Gastrocnemius medialis (tissue), 4 donors: ENCODE data around the gene GPAM.

Experiments used
- POLR2A ChIP-seq, 2 donors: fragments of 450-650 bp; IDR thresholded peaks; one replicate each; pipeline ENCODE4 v1.6.1; 2017; ENCODE audit warnings: antibody characterized with exemption in 2 of 2, mild to moderate bottlenecking in 2 of 2, moderate library complexity in 2 of 2
- TF ChIP-seq, protein P1 (sequence below), 5 experiments: fragments of 450-650 bp in 3 of 5; fragments of 200-600 bp in 2 of 5; sonication (generic) in 2 of 5; IDR thresholded peaks in 4 of 5; conservative IDR thresholded peaks in 1 of 5; 1 replicate in 4 of 5; 2 replicates in 1 of 5; pipeline ENCODE4 v1.5.1; 2016 to 2019; ENCODE audit warnings: antibody characterized with exemption in 5 of 5, mild to moderate bottlenecking in 3 of 5, moderate library complexity in 3 of 5

DNA sequence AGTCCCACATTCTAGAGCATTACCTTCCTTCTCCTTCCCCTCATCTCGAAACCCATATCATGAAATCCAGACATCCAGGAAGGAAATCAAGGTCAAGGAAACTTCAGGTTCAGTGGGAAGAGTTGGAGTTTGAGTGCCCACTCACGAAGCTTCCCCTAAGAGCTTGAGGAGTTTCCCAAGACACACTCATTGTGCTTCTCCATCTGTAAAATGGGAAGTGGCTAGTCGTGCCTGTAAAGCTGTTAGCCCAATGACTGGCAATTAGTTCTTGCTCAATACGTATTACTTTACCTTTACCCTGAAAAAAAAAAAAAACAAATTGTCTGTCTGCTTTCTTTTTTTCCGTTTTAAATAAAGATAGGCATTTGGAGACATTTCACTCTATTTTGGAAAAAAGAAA lies 42.3 kb downstream of the GPAM start:
- TF ChIP-seq, protein P1, sequence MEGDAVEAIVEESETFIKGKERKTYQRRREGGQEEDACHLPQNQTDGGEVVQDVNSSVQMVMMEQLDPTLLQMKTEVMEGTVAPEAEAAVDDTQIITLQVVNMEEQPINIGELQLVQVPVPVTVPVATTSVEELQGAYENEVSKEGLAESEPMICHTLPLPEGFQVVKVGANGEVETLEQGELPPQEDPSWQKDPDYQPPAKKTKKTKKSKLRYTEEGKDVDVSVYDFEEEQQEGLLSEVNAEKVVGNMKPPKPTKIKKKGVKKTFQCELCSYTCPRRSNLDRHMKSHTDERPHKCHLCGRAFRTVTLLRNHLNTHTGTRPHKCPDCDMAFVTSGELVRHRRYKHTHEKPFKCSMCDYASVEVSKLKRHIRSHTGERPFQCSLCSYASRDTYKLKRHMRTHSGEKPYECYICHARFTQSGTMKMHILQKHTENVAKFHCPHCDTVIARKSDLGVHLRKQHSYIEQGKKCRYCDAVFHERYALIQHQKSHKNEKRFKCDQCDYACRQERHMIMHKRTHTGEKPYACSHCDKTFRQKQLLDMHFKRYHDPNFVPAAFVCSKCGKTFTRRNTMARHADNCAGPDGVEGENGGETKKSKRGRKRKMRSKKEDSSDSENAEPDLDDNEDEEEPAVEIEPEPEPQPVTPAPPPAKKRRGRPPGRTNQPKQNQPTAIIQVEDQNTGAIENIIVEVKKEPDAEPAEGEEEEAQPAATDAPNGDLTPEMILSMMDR (IDR thresholded peaks at IDR 0.05 in 4 of 5, conservative IDR thresholded peaks at IDR 0.05 in 1 of 5): no peak
- no peak for TF ChIP-seq POLR2A (IDR thresholded peaks at IDR 0.05)
